DMS53 treated with DMSO at 0.1 percent for 48 hours (cell line): ENCODE results near the gene SPI1.

Experiments used
- DNase-seq: peaks from one replicate; lab custom pipeline; 2025; ENCODE audit not compliant: unreplicated experiment; lab: John Stamatoyannopoulos, UW

SPI1 gene

DNA sequence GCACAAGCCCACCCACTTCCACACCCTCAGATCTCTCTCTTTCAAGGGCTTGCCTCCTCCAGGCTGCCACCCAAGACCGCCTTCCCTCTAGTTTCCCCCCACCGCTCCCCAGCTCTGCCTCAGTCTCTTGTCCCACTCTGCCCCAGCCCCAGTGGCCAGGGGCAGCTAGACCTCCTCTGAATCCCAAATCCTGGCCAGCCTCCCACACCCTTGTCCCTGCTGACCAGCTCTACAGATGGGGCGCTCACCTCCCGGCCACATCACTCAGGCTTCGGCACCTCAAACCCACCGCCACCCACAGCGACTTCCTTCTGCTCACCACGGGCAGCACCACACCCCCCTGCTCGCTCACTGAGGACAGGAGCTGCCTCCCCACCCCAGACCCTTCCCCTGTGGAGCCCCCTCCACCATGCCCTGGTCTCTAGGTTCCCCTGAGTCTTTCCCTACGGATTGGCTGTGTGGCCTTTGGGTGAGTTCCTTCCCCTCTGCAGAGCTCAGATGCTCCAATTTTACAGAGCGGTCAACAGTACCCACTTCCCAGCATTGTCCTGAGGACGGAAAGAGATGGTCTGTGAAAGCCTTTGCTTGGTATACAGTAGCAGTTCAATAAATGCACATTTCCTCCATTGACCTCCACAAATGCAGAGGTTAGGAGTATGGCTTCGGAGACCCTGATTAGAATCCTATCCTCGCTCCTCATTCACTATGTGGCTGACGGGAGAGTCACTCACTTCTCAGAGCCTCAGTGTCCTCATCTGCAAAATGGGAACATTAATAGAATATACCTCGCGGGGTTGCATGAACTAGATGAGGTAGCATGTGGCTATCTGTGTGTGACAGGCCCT, 11.5 kb upstream of the SPI1 start:
- no peak for DNase-seq

DNA sequence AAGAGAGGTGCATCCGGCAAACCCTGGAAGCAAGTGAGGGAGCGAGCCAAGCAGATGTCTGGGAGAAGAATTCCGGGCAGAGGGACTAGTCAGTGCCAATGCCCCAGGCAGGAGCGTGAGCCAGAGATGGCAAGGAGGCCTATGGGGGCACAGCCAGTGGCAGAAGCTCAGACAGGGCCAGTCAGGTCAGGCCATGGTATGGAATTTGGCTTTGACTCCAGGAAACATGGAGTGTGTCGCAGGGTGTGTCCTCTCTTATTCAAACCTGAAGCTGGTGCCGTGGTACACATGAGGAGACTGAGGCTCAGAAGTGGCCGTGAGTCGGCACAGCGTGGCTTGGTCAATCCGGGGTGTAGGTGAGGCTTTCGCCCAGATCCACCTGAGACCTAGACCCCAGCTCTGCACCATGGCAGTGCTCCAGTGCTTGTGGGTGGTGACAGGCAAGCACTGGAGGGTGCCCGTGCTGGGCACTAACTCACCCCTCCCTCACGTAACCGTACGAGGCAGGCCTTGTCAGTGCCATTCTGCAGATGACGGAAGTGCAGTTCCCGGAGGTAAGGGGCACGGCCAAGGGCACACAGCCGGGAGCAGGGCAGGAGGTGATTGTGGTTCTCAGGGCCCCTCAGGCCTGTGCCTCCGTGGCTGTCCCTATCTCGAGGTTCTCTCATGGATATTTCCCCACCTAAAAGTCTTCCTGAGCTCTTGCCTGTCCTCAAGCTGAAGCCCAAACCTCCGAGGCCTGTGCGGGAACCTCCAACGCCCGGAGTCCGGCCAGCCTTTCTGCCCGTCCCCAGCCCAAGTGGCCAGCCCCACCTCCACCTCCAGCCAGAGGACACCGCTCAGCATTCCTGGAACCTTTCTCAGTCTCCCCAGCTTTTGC, 10.6 kb upstream of the SPI1 start:
- no peak for DNase-seq

- DNase-seq: no peak
Observed at GRCh38 chr11:47387944-47388696, 9.8 kb upstream of the SPI1 start.

DNA sequence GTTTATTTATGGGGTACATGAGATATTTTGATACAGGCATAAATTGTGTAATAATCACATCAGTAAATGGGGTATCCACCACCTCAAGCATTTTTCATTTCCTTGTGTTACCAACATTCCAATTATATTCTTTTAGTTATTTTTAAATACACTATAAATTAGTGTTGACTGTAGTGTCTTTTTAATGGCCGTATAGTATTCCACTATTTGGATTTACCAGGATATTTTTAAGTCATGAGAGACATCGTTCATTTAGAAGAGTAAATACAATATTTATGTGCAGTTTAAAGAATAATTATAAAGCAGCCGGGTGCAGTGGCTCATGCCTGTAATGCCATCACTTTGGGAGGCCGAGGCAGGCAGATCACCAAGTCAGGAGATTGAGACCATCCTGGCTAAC, 6.2 kb upstream of the SPI1 start:
- DNase-seq: no peak

DNA sequence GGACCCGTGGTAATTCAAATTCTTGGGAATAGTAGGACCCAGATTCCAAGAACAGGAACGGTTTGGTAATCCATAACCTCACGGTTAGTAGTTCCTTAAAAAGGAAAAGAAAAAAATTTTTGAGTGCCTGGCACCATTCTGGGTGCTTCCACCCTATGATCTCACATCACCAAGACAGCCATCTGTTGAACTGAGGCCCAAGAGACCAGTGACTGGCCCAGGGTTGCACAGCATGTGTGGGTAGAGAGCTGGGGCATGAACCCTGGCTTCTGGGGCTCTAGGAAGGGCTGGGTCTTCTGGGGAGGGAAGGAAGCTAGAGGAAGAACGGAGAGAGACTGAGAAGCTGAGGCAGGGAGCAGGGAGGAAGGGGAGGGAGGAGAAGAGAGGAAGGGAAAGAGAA, 4.7 kb upstream of the SPI1 start:
- DNase-seq: no peak

DNA sequence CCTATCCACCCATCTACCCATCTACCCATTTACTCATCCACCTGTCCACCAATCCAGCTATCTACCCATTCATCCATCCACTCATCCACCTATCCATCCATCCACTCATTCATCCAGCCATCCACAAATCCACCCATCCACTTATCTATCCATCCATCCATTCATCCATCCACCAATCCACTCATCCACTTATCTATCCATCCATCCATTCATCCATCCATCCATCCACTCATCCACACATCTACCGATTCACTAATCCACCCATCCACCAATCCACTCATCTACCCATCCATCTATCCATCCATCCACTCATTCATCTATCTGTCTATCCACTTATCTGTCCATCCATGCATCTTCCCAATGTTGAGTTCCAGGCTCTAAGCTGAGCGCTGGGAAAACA, 1.7 kb upstream of the SPI1 start:
- no peak for DNase-seq

DNA sequence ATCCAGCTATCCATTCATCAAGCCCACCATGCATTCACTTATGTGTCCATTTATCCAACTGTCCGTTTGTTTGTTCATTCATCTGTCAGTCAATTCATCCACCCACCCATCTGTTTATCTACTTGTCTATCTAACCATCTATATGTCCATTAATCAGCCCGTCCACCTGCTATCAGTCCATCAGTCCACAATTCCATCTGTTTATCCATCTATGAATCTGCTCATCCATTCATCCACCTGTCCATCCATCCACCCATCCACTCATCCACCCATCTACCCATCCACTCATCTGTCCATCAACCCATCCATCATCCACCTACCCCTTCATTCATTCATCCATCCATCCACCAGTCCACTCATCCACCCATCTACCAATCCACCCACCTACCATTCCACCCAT, 970 bp upstream of the SPI1 start:
- no peak for DNase-seq

DNA sequence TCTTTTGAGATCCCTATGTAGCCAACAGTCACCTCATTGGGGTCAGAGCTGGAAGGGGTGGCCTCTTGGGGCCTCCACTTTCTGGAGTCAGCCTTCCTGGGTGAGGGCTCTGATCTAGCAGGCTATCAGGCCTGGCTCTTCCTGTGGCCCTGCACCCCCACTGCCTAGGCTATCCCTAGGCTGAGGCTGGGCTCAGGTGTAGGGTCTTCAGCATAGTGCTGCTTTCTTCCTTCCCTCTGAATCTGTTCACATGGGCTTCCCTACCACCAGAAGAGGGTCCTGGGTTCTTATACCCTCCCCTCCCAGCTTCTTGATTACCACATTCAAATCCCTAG, 456 bp upstream of the SPI1 start:
- no peak for DNase-seq

GRCh38 chr11:47377571-47378009, 757 bp downstream of the SPI1 start:
- DNase-seq: no peak

DNA sequence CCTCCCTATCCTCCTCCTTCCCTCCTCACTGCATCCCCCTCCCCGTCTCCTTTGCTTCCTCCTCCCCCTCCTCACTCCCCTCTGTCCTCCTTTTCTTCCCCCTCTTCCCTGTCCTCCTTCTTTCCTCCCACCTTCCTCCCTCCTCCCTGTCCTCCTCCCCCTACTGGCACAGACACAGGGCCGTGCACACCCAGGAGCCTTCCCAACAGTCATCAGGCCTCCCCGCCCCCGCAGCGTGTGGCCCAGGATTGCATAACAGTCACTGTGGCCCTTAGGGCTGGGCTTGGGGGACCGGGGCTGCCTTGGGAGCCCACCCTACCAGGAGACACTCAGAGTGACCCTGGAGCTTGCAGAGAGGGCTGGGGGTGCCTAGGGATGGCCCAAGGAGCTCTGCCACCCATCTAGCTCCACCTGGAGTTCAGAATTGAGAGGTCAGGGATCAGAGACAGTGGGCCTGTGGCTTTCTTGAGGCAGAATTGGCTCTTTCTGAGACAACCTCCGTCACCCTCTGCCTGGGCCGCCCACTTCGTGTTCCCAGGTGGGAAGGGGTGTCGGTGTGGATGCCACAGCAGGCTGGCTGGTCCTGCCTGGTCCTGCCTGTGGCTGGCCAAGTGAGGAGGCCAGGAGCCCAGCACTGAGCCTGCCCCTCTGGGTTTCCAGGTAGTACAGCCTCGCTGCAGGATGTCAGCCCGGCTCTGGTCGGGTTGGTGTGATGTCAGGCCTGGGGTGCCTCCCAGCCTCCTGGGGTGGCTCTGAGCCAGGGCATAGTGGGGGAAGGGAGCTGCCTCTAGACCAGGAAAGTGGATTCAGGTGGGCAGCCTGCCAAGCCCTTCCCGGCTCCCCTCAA, 1.6 kb downstream of the SPI1 start:
- no peak for DNase-seq

GRCh38 chr11:47376107-47376524, 2.2 kb downstream of the SPI1 start:
- no peak for DNase-seq

GRCh38 chr11:47375546-47376085, 2.7 kb downstream of the SPI1 start:
- DNase-seq: no peak

DNA sequence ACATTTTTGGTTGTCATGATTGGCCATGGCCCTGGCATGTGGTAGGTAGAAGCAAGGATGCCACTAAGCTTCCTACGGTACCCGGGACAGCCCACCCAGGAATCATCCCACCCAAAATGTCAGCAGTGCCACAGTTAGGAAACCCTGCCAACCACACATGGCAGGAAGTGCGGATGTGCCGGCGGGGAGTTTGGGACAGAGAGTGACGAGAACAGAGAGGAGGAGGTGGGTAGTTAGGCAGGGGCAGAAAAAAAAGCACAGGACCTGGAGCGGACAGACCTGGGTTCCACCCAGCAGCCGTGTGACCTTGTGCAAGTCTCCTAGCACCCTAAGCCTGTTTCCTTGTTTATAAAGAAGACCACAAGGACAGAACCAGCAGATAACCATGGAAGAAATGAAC, 3.3 kb downstream of the SPI1 start:
- DNase-seq: no peak

DNA sequence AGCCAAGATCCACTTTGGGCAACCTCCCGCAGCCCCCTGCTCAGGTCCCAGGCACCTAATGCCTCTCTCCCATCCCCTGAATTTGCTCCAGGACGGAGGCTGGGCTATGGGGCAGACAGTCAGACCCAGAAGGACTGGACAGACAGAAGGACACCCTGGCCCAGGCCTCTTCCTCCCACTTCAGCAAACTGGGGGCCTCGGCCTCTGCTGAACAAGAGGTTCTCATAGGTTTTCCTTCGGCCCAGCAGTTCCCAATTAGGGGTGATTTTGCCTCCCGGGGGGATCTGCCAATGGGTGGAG, 3.7 kb downstream of the SPI1 start:
- DNase-seq: no peak

DNA sequence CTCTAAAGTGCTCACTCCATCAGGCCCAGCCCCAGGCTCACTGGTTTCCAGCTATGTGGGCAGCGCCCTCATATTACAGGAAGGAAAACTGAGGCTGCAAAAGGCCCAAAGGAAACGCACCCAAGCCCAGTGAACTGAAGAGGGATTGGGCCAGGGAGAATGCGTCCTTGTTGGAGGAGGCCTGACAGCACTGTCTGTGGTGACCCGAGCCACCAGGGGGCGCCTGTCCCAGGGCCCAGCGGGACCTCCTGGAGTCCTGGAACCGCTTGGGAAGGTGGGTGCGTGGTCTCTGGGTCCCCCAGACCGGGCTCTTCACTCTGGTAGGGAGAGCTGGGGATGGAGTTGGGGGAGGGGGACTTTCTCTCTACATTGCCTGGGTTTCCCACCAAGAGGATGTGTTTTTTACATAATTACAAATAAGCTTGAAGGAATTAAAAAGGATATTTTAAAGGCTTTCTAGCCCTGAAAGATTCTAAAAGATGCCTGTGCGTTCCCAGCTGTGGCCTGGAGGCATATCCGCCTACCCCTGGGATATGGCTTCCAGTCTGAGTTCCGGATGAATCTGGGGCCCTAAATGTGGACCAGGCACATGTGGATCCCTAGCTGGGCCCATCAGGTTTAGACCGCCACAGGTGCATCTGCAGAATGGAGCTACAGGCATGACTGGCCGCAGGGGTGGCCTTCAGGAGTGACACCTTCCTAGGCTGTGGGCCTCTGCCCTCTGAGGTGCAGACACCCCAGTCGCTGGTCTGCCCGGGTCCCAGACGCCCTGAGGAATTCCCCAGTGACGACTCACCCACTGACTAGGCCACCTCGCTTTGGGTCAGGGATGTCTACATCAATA, 4.2 kb downstream of the SPI1 start:
- DNase-seq: peak; percentile 16

GRCh38 chr11:47372422-47372821, 5.9 kb downstream of the SPI1 start:
- no peak for DNase-seq

- DNase-seq: no peak
Observed at GRCh38 chr11:47369676-47370075, 8.7 kb downstream of the SPI1 start.

DNA sequence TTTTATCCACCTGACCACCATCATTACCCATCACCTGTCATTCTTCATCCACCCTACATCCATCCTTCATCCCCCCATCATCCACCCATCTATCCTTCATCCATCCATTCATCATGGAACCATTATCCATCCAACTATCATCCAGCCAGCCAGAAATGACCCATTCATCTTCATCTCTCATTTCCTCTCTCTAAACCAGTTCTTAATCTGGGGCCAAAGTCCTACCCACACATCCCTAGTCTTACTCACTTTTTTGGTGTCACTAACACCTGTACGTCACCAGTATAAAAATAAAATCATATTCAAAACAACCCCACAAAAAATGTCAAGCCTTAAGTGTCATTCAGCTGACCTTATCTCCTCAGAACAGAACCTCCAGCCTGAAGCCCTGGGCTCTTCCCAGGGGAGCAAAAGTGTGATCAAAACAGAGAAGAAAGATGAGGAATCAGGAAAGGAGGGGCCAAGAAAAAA, 12.3 kb downstream of the SPI1 start:
- no peak for DNase-seq

GRCh38 chr11:47361419-47361818, 16.9 kb downstream of the SPI1 start:
- DNase-seq: no peak

- DNase-seq: no peak
Observed at GRCh38 chr11:47360341-47360740, 18.0 kb downstream of the SPI1 start.
